ENCODE data around the gene TTC14.

DNA sequence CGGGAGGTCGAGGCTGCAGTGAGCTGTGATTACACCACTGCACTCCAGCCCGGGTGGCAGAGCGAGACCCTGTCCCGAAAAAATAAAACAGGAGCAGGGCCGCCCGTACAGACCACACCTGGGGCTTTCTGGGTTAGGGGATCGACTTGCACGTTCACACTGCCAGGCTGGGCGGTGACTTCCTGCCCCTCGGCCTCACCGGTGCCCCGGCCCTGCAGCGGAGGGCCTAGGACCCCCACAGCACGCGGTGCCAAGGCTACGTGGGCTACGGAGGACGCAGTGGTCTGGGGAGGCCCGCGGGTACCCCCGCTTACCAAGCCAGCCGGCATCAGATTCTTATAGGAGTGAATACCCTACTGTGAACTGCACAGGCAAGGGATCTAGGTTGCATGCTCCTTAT is 11.6 kb upstream of the TTC14 start:
- TF ChIP-seq YY1 (IDR thresholded peaks at IDR 0.05; ENCODE audit: insufficient read depth, insufficient read length) (no peak), SUZ12 (IDR thresholded peaks at IDR 0.05; ENCODE audit: extremely low read depth, insufficient read depth, insufficient read length) (no peak), ZNF274 (IDR thresholded peaks at IDR 0.05; ENCODE audit: low read depth, low read length) (no peak)
